HEK293T (cell line): ENCODE data around the gene CDH13.

Experiments used
- ARNT ChIP-seq: fragments of 450-650 bp; IDR thresholded peaks from 2 replicates; pipeline ENCODE4 v1.6.1; 2017; ENCODE audit warnings: mild to moderate bottlenecking
- BHLHE40 ChIP-seq: fragments of 450-650 bp; IDR thresholded peaks from 2 replicates; pipeline ENCODE4 v1.6.1; 2016; ENCODE audit warnings: mild to moderate bottlenecking, moderate library complexity, borderline replicate concordance
- ELF4 ChIP-seq: fragments of 450-650 bp; IDR thresholded peaks from 2 replicates; pipeline ENCODE4 v1.6.1; 2017; ENCODE audit warnings: antibody characterized with exemption
- FOXA1 ChIP-seq: fragments of 450-650 bp; IDR thresholded peaks from 2 replicates; pipeline ENCODE4 v1.6.1; 2016; ENCODE audit warnings: mild to moderate bottlenecking
- NFRKB ChIP-seq: fragments of 450-650 bp; IDR thresholded peaks from 2 replicates; pipeline ENCODE4 v1.6.1; 2016; ENCODE audit warnings: mild to moderate bottlenecking, moderate library complexity
- SUZ12 ChIP-seq: fragments of 450-650 bp; IDR thresholded peaks from 2 replicates; pipeline ENCODE4 v1.6.1; 2016; ENCODE audit warnings: mild to moderate bottlenecking

GRCh38 chr16:83727018-83727417 lies 1100.2 kb downstream of the CDH13 start:
- TF ChIP-seq NFRKB (no peak), BHLHE40 (no peak), ARNT (no peak), SUZ12 (no peak), ELF4 (no peak), FOXA1 (no peak)
